C4-2B (cell line): ENCODE results near the gene TXNDC11.

ENCODE experiments used
- ZFX ChIP-seq: fragments of 450-650 bp; IDR thresholded peaks from 2 replicates; pipeline ENCODE4 v1.6.1; 2017
- TF ChIP-seq, protein P1 (sequence below): fragments of 450-650 bp; conservative IDR thresholded peaks from 2 replicates; pipeline ENCODE4 v1.5.1; 2017; ENCODE audit warnings: mild to moderate bottlenecking

GRCh38 chr16:11712122-11712521 is 30.5 kb downstream of the TXNDC11 start:
- TF ChIP-seq, protein P1, sequence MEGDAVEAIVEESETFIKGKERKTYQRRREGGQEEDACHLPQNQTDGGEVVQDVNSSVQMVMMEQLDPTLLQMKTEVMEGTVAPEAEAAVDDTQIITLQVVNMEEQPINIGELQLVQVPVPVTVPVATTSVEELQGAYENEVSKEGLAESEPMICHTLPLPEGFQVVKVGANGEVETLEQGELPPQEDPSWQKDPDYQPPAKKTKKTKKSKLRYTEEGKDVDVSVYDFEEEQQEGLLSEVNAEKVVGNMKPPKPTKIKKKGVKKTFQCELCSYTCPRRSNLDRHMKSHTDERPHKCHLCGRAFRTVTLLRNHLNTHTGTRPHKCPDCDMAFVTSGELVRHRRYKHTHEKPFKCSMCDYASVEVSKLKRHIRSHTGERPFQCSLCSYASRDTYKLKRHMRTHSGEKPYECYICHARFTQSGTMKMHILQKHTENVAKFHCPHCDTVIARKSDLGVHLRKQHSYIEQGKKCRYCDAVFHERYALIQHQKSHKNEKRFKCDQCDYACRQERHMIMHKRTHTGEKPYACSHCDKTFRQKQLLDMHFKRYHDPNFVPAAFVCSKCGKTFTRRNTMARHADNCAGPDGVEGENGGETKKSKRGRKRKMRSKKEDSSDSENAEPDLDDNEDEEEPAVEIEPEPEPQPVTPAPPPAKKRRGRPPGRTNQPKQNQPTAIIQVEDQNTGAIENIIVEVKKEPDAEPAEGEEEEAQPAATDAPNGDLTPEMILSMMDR: no peak
- no peak for TF ChIP-seq ZFX
